SK-N-SH (cell line): ENCODE measurements around the gene ERN1. TPM values are rescaled to one million over a fixed set of nuclear protein-coding genes. Genes with fewer than 3 reads are reported as not detected.

ENCODE experiments used
- CTCF ChIA-PET: fragments of 300-600, 350-600 bp; formaldehyde crosslinking; extraction: SDS; loops from one replicate; lab custom pipeline; 2021; lab: Yijun Ruan, JAX
- POLR2A ChIA-PET: fragments of 350-600 bp; sonication (Branson Sonifier 250); formaldehyde crosslinking; extraction: SDS; loops from one replicate; lab custom pipeline; 2020; ENCODE audit warnings: antibody characterized with exemption, inconsistent platforms; lab: Yijun Ruan, JAX
- DNase-seq: peaks from one replicate; pipeline ENCODE4 v3.0.0; 2012
- H2AFZ ChIP-seq: fragments of 200-600 bp; sonication (generic); 2 replicates; pipeline ENCODE4 v1.8.1; 2016; ENCODE audit warnings: antibody characterized with exemption, mild to moderate bottlenecking, low read depth
- H3F3A ChIP-seq: fragments of 200-600 bp; sonication (generic); replicated peaks from 2 replicates; pipeline ENCODE3; 2016; ENCODE audit warnings: antibody characterized with exemption, mild to moderate bottlenecking; ENCODE audit not compliant: insufficient read depth
- H3K27ac ChIP-seq, 2 experiments: fragments of 200-500 bp in 1 of 2; fragments of 200-600 bp in 1 of 2; sonication (Bioruptor generic) in 1 of 2; sonication (generic), shearing (Covaris generic) in 1 of 2; 2 replicates each; pipeline versions ENCODE4 v1.5.1 to v1.6.1; 2014 to 2016; ENCODE audit warnings: low read depth in 2 of 2, inconsistent platforms in 1 of 2, low read length in 1 of 2, mild to moderate bottlenecking in 1 of 2, mixed read lengths in 1 of 2
- H3K27me3 ChIP-seq: fragments of 200-600 bp; sonication (generic), shearing (Covaris generic); 2 replicates; pipeline ENCODE4 v1.6.1; 2016; ENCODE audit warnings: mixed run types; ENCODE audit not compliant: insufficient read depth
- H3K36me3 ChIP-seq, 2 experiments: fragments of 200-500 bp in 1 of 2; fragments of 200-600 bp in 1 of 2; sonication (Bioruptor generic) in 1 of 2; sonication (generic) in 1 of 2; replicated peaks in 1 of 2; 2 replicates each; pipeline versions ENCODE3 to v1.5.1; 2014 to 2016; ENCODE audit warnings: low read length in 1 of 2, mild to moderate bottlenecking in 1 of 2; ENCODE audit not compliant: insufficient read depth in 2 of 2, control insufficient read depth in 1 of 2
- H3K4me1 ChIP-seq, 2 experiments: fragments of 200-500 bp in 1 of 2; fragments of 200-600 bp in 1 of 2; sonication (Bioruptor generic) in 1 of 2; sonication (generic), shearing (Covaris generic) in 1 of 2; 2 replicates each; pipeline versions ENCODE4 v1.5.1 to v1.6.1; 2014 to 2016; ENCODE audit warnings: low read depth in 1 of 2, low read length in 1 of 2, mixed run types in 1 of 2; ENCODE audit not compliant: insufficient read depth in 2 of 2, control insufficient read depth in 1 of 2
- H3K4me2 ChIP-seq: fragments of 200-600 bp; sonication (generic), shearing (Covaris generic); 2 replicates; pipeline ENCODE4 v1.6.1; 2017; ENCODE audit warnings: mixed run types
- H3K4me3 ChIP-seq, 2 experiments: fragments of 200-500 bp in 1 of 2; fragments of 200-600 bp in 1 of 2; sonication (Bioruptor generic) in 1 of 2; sonication (generic), shearing (Covaris generic) in 1 of 2; 2 replicates each; pipeline versions ENCODE4 v1.5.1 to v1.8.1; 2014 to 2016; ENCODE audit warnings: low read depth in 2 of 2, inconsistent platforms in 1 of 2, low read length in 1 of 2, mild to moderate bottlenecking in 1 of 2, mixed read lengths in 1 of 2, moderate library complexity in 1 of 2
- H3K79me2 ChIP-seq: fragments of 200-600 bp; sonication (generic); 2 replicates; pipeline ENCODE4 v1.8.1; 2017; ENCODE audit warnings: mild to moderate bottlenecking; ENCODE audit not compliant: insufficient read depth
- H3K9ac ChIP-seq: fragments of 200-600 bp; sonication (generic); 2 replicates; pipeline ENCODE4 v1.6.1; 2017; ENCODE audit warnings: mixed run types
- H3K9me2 ChIP-seq: fragments of 200-600 bp; sonication (generic); 2 replicates; pipeline ENCODE4 v1.6.1; 2017; ENCODE audit warnings: mixed run types
- H3K9me3 ChIP-seq: fragments of 200-600 bp; sonication (generic); 2 replicates; pipeline ENCODE4 v1.6.1; 2017; ENCODE audit warnings: mixed run types, mild to moderate bottlenecking, moderate library complexity
- H4K20me1 ChIP-seq: fragments of 200-600 bp; sonication (generic); 2 replicates; pipeline ENCODE4 v1.6.1; 2017; ENCODE audit warnings: mild to moderate bottlenecking, mixed run types; ENCODE audit not compliant: insufficient read depth
- EP300 ChIP-seq, 2 experiments: IDR thresholded peaks; 2 replicates each; pipeline versions ENCODE4 v1.4.0 to v1.6.1; 2012; ENCODE audit warnings: borderline replicate concordance in 1 of 2, low read depth in 1 of 2, low read length in 1 of 2
- GABPA ChIP-seq: IDR thresholded peaks from 2 replicates; pipeline ENCODE4 v1.4.0; 2012; ENCODE audit warnings: low read depth, mild to moderate bottlenecking
- JUND ChIP-seq: IDR thresholded peaks from 2 replicates; pipeline ENCODE4 v1.4.0; 2012
- NFIC ChIP-seq: IDR thresholded peaks from 2 replicates; pipeline ENCODE4 v1.4.0; 2012; ENCODE audit warnings: borderline replicate concordance
- RFX5 ChIP-seq: IDR thresholded peaks from 2 replicates; pipeline ENCODE4 v1.6.1; 2012; ENCODE audit warnings: mild to moderate bottlenecking, improper control_type of control experiment, low read length
- RXRA ChIP-seq: IDR thresholded peaks from 2 replicates; pipeline ENCODE4 v1.4.0; 2012; ENCODE audit warnings: low read depth, mild to moderate bottlenecking, borderline replicate concordance
- SIN3A ChIP-seq: IDR thresholded peaks from 2 replicates; pipeline ENCODE4 v1.6.1; 2012; ENCODE audit warnings: low read depth, mild to moderate bottlenecking, low read length, moderate library complexity, borderline replicate concordance
- TAF1 ChIP-seq: IDR thresholded peaks from 2 replicates; pipeline ENCODE4 v1.6.1; 2012; ENCODE audit warnings: low read depth, mild to moderate bottlenecking, low read length, moderate library complexity, borderline replicate concordance
- YY1 ChIP-seq: IDR thresholded peaks from 2 replicates; pipeline ENCODE4 v1.4.0; 2012; ENCODE audit warnings: low read depth, mild to moderate bottlenecking
- WGBS: methylation state at CpG from one replicate; pipeline ENCODE4 v1.1.6; 2017; ENCODE audit warnings: low lambda C conversion rate; 5-methylcytosine and 5-hydroxymethylcytosine counted together
- polyA plus RNA-seq, 3 experiments: library from polyadenylated mRNA; depleted of rRNA; stranded (reverse); fragments of >200 nt; gene quantifications; 2 replicates each; pipeline ENCODE4 v1.2.3, GENCODE V29; 2012
- TF ChIP-seq, protein P1 (sequence below): fragments of 200-600 bp; sonication (generic); IDR thresholded peaks from 2 replicates; pipeline ENCODE4 v1.6.1; 2017; ENCODE audit warnings: antibody characterized with exemption, mild to moderate bottlenecking, moderate library complexity
- TF ChIP-seq, protein P2 (sequence below): fragments of 150-350 bp; IDR thresholded peaks from 2 replicates; pipeline ENCODE4 v1.6.1; 2016; ENCODE audit warnings: mild to moderate bottlenecking, low read depth, low read length

ERN1 gene
- polyA plus RNA-seq, 1 of the 3 experiments (the other 2 are of a cell fraction), result 7.3 TPM

DNA sequence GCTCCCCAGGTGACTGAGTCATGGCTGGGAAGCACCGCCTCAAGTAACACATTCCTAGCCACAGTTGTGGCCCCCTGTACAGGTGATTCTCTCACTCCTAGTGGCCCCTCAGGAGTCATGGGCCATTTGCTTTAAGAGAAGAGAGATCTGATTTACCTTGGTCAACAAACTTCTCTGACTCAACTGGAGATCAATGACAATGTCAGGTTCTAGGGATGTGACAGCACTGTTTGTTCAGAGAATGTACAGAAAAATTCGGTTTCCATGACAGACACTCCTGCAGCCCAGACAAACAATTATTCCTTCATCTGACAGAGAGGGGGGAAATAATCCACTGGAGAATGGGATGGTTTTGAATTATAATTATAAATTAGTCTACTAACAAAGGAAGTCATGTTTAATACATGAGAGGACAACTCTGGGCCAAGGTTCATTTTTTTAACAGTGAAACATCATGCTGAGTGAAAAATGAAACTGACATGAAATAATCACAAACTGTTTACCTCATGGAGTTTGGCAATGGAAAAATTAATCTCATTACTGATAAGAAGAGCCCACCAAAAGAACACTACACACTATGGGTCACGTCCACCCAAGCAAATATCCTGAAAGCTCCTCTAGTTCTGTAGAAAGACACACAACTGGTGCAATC is 9.7 kb downstream of the ERN1 start:
- 91% methylated on average over 3 of the region's 3 CpGs for WGBS
- H3K9ac ChIP-seq, result no peak overlapping the region
- TF ChIP-seq RXRA (no peak), TAF1 (no peak), SIN3A (no peak), JUND (no peak), YY1 (no peak), RFX5 (no peak), EP300 (IDR thresholded peaks at IDR 0.05; ENCODE audit: borderline replicate concordance in 1 of 2, low read depth in 1 of 2, low read length in 1 of 2) (no peak), GABPA (no peak), NFIC (no peak)
- TF ChIP-seq, protein P1, sequence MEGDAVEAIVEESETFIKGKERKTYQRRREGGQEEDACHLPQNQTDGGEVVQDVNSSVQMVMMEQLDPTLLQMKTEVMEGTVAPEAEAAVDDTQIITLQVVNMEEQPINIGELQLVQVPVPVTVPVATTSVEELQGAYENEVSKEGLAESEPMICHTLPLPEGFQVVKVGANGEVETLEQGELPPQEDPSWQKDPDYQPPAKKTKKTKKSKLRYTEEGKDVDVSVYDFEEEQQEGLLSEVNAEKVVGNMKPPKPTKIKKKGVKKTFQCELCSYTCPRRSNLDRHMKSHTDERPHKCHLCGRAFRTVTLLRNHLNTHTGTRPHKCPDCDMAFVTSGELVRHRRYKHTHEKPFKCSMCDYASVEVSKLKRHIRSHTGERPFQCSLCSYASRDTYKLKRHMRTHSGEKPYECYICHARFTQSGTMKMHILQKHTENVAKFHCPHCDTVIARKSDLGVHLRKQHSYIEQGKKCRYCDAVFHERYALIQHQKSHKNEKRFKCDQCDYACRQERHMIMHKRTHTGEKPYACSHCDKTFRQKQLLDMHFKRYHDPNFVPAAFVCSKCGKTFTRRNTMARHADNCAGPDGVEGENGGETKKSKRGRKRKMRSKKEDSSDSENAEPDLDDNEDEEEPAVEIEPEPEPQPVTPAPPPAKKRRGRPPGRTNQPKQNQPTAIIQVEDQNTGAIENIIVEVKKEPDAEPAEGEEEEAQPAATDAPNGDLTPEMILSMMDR, result no peak
- TF ChIP-seq, protein P2, sequence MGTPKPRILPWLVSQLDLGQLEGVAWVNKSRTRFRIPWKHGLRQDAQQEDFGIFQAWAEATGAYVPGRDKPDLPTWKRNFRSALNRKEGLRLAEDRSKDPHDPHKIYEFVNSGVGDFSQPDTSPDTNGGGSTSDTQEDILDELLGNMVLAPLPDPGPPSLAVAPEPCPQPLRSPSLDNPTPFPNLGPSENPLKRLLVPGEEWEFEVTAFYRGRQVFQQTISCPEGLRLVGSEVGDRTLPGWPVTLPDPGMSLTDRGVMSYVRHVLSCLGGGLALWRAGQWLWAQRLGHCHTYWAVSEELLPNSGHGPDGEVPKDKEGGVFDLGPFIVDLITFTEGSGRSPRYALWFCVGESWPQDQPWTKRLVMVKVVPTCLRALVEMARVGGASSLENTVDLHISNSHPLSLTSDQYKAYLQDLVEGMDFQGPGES, result no peak
- peaks cover 0 to 2% of the 10 kb centered on the region in 2 experiments; a peak in 1 of 4 replicates for H3K4me1 ChIP-seq
- DNase-seq, result no peak
- no peak overlapping the region for H3K4me3 ChIP-seq
- peaks cover 8% of the 10 kb centered on the region; the same call in 1 of the 2 replicates for H3K79me2 ChIP-seq
- H3K9me2 ChIP-seq, result no peaks in the 10 kb centered on the region
- H4K20me1 ChIP-seq, result 0 out of 2 replicates have a peak, but pooled peaks cover 5% of the 10 kb centered on the region
- no peaks in the 10 kb centered on the region for H3K9me3 ChIP-seq
- ChIA-PET CTCF (interaction anchor here (1.2 to 29.1 kb wide), 7 partner anchors 9 to 255 kb away, joined by 3 to 810 read pairs (median 4); partner anchors contain the start of genes ERN1 and ICAM2), POLR2A (interaction anchor here (1.5 kb wide), 1 partner anchor 9 kb away, joined by 4 read pairs; no protein-coding TSS in a partner anchor)
- no peaks in the 10 kb centered on the region for H3K36me3 ChIP-seq
- no peak overlapping the region for H3K4me2 ChIP-seq
- no peaks in the 10 kb centered on the region for H3K27me3 ChIP-seq
- no peak overlapping the region for H3K27ac ChIP-seq
- H3F3A ChIP-seq, result peaks cover 5% of the 10 kb centered on the region
- H2AFZ ChIP-seq, result no peak overlapping the region
